Osteoblast (primary cell): ENCODE results near the gene FAM3C. TPM values are rescaled to one million over a fixed set of nuclear protein-coding genes. Genes with fewer than 3 reads are reported as not detected.

Source experiments
- DNase-seq: peaks from one replicate; pipeline ENCODE4 v3.0.0; 2011; ENCODE audit warnings: low spot score, mixed read lengths; ENCODE audit not compliant: insufficient read length; ENCODE audit errors: missing footprints
- H2AFZ ChIP-seq: 2 replicates; pipeline ENCODE4 v1.6.0; 2011; ENCODE audit warnings: mild to moderate bottlenecking, low read length
- H3K27ac ChIP-seq: 2 replicates; pipeline ENCODE4 v1.5.1; 2011; ENCODE audit warnings: mild to moderate bottlenecking, low read depth, low read length, moderate library complexity
- H3K27me3 ChIP-seq: 2 replicates; pipeline ENCODE4 v1.6.0; 2012; ENCODE audit warnings: mild to moderate bottlenecking, control low read depth, inconsistent platforms, low read length, moderate library complexity; ENCODE audit not compliant: insufficient read depth
- H3K36me3 ChIP-seq: 2 replicates; pipeline ENCODE4 v1.5.1; 2011; ENCODE audit warnings: mild to moderate bottlenecking, low read length, control low read depth, moderate library complexity; ENCODE audit not compliant: insufficient read depth
- H3K4me1 ChIP-seq: 2 replicates; pipeline ENCODE4 v1.5.1; 2011; ENCODE audit warnings: mild to moderate bottlenecking, low read length, control low read depth, moderate library complexity; ENCODE audit not compliant: insufficient read depth
- H3K4me2 ChIP-seq: 2 replicates; pipeline ENCODE4 v1.6.0; 2011; ENCODE audit warnings: mild to moderate bottlenecking, low read length; ENCODE audit not compliant: insufficient read depth
- H3K4me3 ChIP-seq: fragments of 200-600 bp; sonication (generic); 3 replicates; pipeline ENCODE4 v1.5.1; 2012; ENCODE audit warnings: mild to moderate bottlenecking, low read length, inconsistent platforms; ENCODE audit not compliant: insufficient read depth
- H3K79me2 ChIP-seq: 2 replicates; pipeline ENCODE4 v1.6.0; 2012; ENCODE audit warnings: mild to moderate bottlenecking, low read length, control low read depth, inconsistent platforms; ENCODE audit not compliant: insufficient read depth
- H3K9me3 ChIP-seq: 2 replicates; pipeline ENCODE4 v1.5.1; 2011; ENCODE audit warnings: low read depth, low read length, control low read depth
- H4K20me1 ChIP-seq: 2 replicates; pipeline ENCODE4 v1.6.0; 2012; ENCODE audit warnings: mild to moderate bottlenecking, low read length, control low read depth; ENCODE audit not compliant: insufficient read depth
- total RNA-seq: library from RNA; depleted of rRNA; stranded (reverse); fragments of >200 nt; gene quantifications from 2 replicates; pipeline ENCODE4 v1.2.3, GENCODE V29; 2012
- TF ChIP-seq, protein P1 (sequence below): IDR thresholded peaks from 2 replicates; pipeline ENCODE4 v1.5.1; 2011; ENCODE audit warnings: mild to moderate bottlenecking, low read depth, low read length, moderate library complexity; ENCODE audit errors: extremely low read depth

Gene FAM3C
- total RNA-seq, 1 donor, result 65.5 TPM

DNA sequence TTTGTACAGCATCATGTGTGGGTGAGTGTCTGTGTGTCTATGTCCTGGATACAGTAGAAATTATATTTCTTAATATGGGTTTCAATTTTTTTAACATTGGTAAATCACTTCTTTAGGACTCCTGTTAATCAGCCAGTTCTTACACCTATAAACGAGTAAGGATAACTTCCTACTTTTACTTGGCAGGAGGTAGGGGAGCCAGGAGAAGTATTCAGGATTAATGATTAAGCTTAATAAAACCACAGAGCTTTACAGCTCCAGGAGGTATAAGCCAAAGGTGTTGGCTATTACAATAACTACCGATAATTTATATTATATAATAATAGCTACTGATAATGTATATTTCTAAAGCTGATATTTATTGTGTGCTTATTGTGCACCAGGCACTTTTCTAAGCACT lies 1.7 kb upstream of the FAM3C start:
- Histone ChIP-seq H3K4me3 (no peak overlapping the region), H3K27me3 (no peaks in the 10 kb centered on the region), H3K9me3 (no peaks in the 10 kb centered on the region), H2AFZ (no peak overlapping the region), H3K79me2 (peaks cover 32% of the 10 kb centered on the region), H3K4me2 (no peak overlapping the region), H3K36me3 (peaks cover 2% of the 10 kb centered on the region), H3K27ac (no peak overlapping the region), H4K20me1 (no peaks in the 10 kb centered on the region), H3K4me1 (peaks cover 18% of the 10 kb centered on the region)
- TF ChIP-seq, protein P1, sequence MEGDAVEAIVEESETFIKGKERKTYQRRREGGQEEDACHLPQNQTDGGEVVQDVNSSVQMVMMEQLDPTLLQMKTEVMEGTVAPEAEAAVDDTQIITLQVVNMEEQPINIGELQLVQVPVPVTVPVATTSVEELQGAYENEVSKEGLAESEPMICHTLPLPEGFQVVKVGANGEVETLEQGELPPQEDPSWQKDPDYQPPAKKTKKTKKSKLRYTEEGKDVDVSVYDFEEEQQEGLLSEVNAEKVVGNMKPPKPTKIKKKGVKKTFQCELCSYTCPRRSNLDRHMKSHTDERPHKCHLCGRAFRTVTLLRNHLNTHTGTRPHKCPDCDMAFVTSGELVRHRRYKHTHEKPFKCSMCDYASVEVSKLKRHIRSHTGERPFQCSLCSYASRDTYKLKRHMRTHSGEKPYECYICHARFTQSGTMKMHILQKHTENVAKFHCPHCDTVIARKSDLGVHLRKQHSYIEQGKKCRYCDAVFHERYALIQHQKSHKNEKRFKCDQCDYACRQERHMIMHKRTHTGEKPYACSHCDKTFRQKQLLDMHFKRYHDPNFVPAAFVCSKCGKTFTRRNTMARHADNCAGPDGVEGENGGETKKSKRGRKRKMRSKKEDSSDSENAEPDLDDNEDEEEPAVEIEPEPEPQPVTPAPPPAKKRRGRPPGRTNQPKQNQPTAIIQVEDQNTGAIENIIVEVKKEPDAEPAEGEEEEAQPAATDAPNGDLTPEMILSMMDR, result no peak
- no peak for DNase-seq

DNA sequence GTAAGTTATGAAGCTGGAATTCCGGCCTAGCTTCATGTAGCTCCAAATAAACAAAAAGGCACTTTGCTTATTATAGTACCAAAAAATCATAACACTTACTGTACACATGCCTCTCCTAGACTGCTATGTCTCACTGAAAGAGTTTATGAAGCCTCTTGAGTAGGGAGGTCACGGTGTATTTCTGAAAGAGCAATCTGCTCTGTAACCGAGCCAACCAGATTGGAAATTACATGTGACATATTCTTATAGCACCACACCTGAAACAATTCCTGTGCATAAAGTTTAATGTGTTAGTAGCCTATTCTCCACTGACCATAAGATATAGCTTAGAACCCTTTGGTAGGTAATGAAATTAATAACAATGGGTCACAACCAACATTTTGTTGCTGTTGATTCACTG lies 1.3 kb upstream of the FAM3C start:
- H3K36me3 ChIP-seq, result peaks cover 7% of the 10 kb centered on the region
- no peak for DNase-seq
- no peak overlapping the region for H2AFZ ChIP-seq
- no peak overlapping the region for H3K4me3 ChIP-seq
- no peaks in the 10 kb centered on the region for H3K27me3 ChIP-seq
- TF ChIP-seq, protein P1, result no peak
- H3K79me2 ChIP-seq, result peaks cover 37% of the 10 kb centered on the region
- H4K20me1 ChIP-seq, result peaks cover 2% of the 10 kb centered on the region
- no peak overlapping the region for H3K27ac ChIP-seq
- no peaks in the 10 kb centered on the region for H3K9me3 ChIP-seq
- H3K4me1 ChIP-seq, result peaks cover 16% of the 10 kb centered on the region
- no peak overlapping the region for H3K4me2 ChIP-seq

DNA sequence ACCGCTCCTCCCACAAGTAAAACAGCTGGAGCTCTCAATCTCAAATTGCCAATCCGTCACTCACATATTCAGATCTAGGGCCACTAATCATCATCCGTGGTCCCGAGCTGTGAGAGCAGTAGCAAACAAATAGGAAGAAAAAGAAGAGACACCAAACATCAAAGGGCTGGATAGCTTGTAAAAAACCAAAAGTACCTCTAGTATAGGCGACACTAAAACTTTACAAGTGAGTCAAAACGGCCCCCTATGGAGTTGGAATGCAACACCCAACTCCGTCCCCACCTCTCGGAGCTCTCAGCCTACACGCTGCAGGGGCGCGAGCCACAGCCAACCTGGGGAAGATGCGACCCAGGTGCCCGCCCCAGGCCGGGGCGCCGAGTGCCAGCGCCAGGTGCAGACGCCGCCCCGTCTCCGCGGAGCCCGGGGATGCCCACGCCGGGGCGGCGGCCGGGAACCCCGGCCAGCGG lies 581 bp downstream of the FAM3C start:
- peaks cover 13% of the 10 kb centered on the region for H4K20me1 ChIP-seq

DNA sequence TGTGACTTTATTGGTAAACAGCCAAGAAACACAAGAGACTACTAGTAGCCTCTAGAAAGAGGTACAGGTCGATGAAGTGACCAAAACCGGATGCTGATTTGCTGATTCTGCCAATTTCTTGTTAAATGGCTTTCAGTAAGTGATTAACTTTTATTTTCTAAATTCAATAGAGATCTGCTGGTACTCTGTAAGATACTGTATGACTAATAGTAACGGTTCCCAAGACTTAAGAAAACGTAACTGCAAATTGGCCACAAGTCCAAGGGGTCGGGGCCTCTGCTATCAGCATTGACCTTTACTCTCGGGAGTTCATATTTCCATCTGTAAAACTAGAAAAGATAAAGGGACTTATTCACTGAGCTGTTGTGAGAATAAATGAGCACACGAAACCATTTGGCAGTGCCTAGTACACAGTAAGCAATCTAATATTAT lies 1.4 kb downstream of the FAM3C start:
- Histone ChIP-seq H3K36me3 (peaks cover 10% of the 10 kb centered on the region), H3K4me1 (peaks cover 10% of the 10 kb centered on the region), H3K4me2 (peak overlapping the region; percentile 82), H3K27ac (no peak overlapping the region), H3K9me3 (no peaks in the 10 kb centered on the region), H4K20me1 (peaks cover 16% of the 10 kb centered on the region), H3K27me3 (no peaks in the 10 kb centered on the region), H3K79me2 (peaks cover 63% of the 10 kb centered on the region), H3K4me3 (peak overlapping the region; percentile 45), H2AFZ (no peak overlapping the region)
- DNase-seq, result no peak
- TF ChIP-seq, protein P1, result no peak

More for the DNA sequence above, 581 bp downstream of the FAM3C start:
- peak overlapping the region; percentile 69 for H2AFZ ChIP-seq
- peaks cover 55% of the 10 kb centered on the region for H3K79me2 ChIP-seq
- peak; percentile 74 for DNase-seq
- peak overlapping the region; percentile 79 for H3K4me3 ChIP-seq
- H3K27ac ChIP-seq, result peak overlapping the region; percentile 76
- H3K4me2 ChIP-seq, result peak overlapping the region; percentile 82
- H3K4me1 ChIP-seq, result peaks cover 10% of the 10 kb centered on the region
- TF ChIP-seq, protein P1, result no peak
- H3K36me3 ChIP-seq, result peaks cover 10% of the 10 kb centered on the region
- H3K9me3 ChIP-seq, result no peaks in the 10 kb centered on the region
- H3K27me3 ChIP-seq, result no peaks in the 10 kb centered on the region
